Stimulated activated CD4-positive, alpha-beta T cell treated with anti-CD3 and anti-CD28 coated beads, Interleukin-4, amount 100 ng/mL, for 4 hours (primary cell): ENCODE measurements around the gene PADI2.

Experiments used
- DNase-seq, 2 experiments: peaks; one replicate each; pipeline ENCODE4 v3.0.0-alpha.2; 2020

The PADI2 gene

DNA sequence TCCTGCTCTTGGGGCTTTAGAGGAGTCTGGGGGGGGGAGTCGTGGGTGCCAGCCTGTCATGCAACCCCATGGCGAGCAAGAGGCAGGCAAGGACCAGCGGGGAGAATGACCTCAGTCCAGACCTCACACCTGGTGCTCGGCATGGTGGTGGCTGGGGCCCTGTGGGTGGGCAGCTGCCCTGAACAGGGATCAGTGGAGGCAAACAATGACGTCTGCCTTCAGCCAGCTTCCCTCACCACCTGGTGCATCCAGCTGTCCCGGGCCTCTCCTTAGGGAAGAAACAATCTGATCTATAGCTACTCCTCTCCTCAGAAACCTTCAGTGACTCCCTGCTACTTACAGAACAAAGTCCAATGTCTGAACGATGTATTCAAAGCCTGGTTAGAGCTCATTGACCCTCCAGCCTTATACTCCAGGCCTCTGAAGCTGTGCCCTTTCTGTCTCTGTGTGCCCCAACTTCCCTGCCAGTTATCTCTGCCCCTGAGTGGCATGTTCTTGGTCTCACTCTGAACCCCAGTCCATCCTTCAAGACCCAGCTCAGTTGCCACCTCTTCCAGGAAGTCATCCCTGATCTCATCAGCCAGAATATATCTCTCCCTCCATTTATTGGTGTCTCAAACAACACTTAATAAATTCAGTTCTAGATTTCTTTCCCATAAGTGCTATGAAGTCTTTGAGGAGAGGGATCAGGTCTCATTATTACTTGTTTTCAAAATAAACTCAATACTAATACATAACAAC is 6.6 kb downstream of the PADI2 start:
- DNase-seq, result no peak

DNA sequence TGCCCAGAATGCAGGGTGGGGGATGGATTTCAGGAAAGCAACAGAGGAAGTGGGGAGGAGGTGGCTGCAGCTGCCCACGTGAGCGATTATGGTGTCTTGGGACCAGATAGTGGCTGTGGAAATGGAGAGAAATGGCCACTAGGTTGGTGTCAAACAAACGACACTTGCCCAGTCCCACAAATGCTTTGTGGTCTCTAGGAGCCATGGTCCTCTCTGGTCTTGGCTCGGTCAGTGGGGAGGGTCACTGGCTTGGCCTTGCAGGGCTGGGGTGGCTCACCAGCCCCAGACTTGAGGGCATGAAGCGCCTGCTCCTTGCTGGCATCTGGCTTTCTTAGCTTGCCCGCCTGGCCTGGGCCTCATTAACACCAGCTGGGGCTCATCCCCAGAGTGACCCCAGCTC is 7.2 kb downstream of the PADI2 start:
- DNase-seq, result no peak

DNA sequence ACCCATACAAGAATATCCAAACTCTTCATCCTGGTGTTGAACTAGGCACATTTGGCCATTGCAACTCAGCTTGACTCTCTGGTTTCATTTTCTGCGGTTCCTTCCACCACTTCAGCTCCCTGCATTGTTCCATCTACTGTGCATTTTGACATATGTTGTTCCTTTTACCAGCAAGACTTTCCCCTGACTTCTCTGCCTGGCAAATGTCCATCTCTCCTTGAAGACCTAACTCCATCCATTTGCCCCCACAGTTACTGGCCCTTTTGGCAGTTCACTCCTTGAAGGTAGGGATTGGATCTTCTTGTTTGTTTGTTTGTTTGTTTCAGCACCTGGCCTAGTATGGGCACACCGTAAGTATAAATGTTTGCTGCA is 8.7 kb downstream of the PADI2 start:
- no peak for DNase-seq

DNA sequence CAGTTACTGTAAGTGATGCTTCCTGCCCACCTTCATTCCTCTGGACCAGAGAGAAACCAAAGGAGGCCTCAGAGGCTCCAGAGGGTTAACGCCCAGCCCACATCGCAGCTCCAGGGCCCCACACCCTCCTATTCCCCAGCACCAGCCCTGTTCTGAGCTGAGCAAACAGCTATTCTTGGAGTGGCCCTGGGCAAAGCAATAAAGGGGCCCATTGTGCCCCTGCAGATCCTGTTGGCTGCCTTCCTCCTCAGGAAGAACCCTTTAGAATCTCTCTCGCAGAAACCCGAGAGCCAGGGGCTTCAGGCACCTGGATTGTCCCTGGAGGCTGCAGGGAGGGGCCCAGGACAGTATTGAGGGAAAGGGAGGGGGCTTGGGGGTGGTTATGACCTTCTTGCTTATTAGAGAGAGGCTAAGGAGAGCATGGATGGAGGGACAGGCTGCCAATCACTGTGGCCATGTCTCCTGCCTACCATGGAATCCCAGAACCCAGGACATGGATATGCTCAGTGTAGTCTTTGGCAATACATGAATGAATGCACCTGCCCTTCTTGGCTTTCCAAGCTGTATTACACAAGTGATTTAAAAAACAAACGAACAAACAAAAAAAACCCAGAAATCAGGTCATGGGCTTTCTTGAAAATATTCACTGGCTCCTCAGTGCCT is 9.2 kb downstream of the PADI2 start:
- DNase-seq, result no peak

DNA sequence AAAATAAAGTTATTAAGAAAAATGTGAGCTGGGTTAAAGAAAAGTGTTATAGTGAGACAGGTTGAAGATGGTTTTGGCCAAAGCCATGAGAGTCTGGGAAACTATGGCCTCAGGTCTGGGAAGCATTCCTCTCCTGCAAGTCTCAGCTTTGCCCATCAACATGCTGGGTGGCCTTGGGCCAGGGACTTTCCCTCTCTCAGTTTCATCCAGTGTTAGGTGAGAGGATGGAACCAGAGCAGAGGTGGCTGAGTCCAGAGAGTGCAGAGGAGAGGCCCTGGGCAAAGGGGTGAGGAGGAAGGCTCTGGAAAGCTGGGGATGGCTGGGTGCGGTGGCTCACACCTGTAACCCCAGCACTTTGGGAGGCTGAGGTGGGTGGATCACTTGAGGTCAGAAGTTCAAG is 10.5 kb downstream of the PADI2 start:
- DNase-seq, result no peak

DNA sequence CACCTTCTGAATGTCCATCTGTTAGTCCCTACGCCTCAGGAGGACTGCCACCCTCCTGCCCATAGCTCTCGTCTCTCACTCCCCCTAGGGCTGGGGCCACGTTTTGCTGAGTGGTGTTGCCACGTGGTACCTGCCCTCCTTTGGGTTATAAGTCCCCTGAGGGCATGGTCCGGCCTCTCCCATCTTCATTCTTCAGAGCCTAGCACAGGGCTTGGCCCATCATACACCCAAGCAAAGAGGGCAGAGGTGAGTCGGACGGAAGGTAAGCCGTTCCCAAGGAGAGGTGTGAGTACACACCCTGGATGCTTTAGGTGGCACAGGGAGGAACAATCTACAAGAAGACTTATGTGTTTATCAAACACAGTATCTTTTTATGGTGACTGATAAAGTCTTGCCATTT is 10.9 kb downstream of the PADI2 start:
- no peak for DNase-seq

DNA sequence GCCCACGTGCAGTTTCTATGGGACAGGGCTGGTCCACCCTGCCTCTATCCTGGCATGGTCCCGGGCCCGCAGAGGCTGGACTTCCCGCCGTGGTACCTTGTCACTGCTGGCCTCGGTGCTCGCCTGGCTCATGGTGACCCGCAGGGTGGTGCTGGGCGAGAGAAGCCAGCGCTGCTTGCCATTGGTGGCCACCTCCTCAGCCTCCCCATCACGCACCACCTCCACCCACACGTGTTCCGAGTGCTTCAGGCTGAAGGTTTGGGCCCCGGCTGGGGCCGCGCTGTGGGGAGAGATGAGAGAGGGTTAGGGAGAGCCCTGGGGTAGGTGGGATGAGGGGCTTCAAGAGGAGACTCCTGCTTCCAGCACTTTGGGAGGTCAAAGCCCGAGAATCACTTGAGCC is 14.5 kb downstream of the PADI2 start:
- no peak for DNase-seq

DNA sequence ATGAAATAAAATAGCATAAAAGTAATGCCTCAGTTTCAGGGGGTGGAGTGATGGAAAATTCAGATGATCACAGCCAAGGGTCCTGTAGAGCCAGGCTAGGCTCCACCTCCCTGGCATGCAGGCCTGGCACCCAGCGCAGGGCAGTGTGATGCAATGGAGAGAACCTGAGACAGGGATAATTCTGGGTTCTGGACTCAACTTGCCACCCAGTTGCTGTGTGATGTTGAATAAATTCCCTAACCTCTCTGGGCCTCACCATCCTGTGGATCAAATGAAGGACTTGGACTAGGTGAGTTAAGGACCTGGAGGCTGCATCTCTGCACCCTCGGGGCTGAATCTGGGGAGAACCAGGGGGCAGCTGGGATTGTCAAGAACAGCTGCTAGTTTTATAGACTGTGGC is 17.0 kb downstream of the PADI2 start:
- DNase-seq, result no peak

DNA sequence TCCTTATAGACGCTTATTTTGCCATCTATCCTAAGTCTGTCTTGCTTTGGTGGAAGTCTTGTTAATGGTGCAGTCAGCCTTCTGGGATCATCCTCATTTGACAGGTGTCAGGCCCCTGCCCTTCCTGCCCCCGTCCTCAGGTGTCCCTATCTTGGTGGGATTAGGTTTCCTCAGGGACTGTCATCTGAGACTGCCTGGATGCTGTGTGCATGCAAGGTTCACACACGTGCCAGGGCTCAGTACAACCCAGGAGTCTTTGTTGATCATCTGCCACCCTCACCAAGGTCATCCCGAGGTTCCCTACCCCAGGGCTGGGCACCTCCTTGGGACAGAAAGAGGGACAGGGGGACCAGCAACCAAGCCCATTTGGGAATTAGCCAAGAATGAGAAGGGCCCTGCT is 18.0 kb downstream of the PADI2 start:
- no peak for DNase-seq

DNA sequence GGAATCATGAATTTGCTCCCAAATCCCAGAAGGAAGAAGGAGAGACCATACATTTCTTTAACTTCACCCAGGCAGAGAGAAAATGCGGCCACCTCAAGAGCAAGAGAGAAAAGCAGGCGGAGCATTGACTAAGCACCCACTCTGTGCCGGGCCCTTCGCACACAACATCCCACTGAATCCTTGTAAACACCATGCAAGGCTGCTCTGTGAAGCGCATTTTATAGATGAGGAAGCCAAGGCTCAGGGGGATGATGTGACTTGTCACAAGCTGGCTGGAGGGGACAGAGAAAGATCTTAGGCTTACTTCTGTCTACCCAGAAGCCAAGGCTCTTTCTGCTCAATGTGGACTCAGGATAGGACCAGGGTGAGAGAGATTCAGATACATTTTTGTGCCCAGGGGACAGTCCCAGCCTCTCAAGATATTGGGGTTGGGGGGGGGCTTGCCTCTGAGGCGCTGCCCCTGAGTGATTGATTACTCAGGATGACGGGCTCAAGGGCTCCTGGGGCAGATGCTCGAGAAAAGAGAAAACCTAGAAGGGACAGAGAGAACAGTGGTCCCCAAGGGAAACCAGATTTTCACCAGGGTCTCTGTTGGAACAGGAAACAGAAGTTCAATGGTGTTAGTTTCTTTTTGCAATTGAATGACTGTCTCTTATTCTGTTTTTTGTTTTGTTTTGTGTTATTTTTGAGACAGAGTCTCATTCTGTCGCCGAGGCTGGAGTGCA is 19.5 kb downstream of the PADI2 start:
- no peak for DNase-seq

DNA sequence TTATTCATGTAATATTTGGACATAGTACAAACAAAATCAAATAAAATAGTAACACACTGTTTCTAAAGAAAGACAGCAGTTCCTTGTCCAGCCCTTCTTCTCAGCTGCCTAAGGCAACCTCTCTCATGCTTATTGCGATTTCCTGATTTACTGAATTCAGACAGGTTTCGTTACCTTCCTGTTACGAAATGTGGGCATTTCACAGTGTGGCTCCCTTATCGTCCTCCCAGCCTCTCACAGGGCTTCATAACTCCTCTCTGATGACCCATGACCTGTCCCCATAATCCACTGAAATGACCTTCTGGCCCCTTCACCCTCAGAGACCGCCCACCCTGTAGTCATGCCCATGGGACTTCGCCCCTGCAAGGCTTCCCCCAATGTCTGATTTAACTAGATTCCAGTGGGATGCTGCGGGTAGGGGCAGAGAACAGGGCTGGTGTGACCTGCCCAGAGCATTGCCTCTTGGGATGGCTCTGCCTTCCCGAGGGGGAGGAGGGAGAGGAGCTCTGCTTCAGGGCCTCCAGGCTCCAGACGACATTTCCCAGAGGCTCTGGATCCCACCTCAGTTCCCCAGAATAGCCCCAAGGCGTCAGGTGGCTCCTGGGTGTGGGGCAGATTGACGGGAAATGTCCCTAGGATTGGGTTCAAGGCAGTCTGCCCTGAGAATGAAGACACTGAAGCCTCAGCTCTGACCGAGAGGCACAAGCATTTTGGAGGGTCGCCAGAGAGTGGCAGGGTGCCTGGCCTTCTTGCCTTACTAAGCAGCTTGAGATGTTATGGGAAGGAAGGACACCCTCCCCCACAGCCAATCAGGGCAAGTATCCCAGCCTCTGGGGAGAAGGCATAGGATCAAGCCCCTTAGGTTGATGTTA is 20.6 kb downstream of the PADI2 start:
- no peak for DNase-seq

DNA sequence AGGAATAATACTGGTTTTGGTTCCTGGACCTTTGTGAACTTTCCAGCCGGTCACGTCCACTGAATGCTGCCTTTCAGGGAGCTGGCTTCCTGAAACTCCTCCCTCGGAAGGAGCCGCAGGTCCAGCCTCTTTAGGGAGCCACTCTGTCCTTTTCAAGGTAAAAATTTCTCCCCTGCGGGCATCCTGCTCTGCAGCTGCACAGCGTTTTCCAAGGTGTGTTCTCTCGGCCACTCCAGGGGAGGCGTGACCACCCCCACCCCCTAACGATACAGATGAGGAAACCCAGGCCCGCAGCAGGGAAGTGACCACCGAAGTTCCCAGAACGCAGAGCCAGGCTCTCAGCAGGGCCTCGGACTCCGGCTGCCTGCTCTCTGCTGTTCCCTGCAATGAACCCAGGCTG is 21.5 kb downstream of the PADI2 start:
- DNase-seq, result no peak

DNA sequence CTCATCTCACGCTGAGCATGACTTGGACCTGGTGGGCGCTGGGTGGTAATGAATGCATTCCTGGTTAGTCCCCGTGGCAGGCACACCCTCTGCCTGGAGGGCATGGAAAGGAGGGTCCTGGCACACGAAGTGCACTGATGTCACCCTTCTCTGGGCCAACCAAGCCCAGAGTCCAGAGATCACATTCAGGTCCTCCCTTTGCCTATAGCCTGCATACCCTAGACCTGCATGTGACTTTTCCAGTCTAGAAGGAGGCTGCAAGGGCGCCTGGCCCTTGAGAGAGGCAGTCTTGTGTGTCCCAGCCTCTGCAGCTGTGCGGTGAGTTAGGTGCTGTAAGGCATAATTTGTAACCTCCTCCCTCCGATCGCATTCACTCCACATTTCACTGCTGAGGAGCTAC is 22.1 kb downstream of the PADI2 start:
- DNase-seq, result no peak

DNA sequence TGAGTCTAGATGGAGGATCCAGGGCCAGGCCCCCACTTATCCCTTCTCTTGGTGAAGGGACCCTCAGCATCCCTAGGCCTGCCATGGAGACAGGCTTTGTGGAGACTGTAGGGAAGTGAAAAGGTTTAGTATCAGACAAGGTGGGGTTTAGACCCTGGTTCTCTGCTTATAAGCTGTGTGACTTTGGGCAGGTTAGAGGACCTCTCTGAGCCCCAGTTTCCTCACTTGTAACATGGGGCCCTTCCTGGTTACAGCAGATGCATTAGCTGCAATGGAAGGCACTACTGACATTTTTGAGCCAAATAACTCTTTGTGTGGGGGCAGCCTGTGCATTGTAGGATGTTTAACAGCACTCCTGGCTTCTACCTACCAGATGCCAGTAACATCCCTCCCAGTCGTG is 22.7 kb downstream of the PADI2 start:
- DNase-seq, result no peak

DNA sequence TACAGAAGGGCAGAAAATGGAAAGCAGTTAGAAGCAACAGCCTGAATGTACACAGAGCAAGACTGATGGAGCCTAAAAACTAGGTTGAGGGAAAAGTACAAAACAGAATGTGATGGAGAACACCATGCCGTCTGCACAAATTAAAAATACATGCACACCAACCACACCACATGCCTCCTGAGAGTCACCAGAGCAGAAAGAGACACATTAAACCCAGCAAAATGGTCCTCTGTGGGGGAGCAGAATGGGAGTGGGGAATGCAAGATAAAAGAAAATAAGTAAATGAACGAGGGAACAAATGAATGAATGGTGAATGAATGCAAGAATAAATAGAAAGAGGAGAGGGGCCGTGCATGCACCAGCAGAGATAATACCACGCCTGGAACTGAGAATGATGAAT is 24.1 kb downstream of the PADI2 start:
- DNase-seq, result no peak

DNA sequence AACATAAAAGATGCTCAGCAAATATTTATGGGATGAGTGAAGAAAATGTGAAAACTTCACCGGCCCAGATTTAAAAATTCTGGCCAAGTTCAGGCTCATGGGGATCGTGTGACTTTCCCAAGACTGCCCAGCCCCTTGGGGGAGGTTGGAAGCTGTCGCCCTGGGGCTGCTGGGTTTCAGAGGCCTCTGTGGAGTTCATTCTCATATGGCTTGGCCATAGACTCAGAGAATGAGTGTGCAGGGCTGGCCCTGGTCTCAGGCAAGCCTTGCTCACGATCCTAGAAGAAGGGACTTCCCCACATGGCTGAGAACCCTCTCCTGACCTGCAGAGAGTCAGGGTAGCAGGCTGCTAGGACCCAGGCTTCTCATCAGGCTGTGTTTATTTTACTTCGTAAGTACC is 24.6 kb downstream of the PADI2 start:
- no peak for DNase-seq

DNA sequence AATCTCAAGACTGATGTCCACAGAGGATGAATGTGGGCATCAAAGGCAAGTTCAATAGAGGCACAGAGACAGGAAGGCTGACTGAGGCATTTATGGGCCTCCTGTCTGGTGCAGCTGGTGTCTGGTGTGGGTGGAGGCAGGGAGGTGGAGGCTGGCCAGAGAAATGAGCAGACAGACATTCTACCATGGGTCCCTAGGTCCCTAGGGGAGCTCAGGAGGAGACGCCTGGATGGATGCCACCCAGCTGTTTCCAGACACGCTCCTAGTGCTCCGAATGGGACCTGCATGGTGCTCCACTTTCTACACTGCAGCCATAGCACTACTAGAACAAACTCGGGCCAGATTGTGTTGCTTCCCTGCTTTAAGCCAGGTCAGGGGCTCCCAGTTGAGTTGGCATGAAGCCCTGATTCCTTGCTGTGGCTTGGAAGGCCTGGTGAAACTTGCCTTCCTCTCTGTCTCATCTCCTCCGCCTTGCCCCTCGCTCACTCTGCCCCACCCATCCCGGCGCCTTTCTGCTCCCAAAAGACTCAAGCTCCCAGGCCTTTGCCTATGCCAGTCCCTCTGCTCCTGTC is 25.3 kb downstream of the PADI2 start:
- no peak for DNase-seq

DNA sequence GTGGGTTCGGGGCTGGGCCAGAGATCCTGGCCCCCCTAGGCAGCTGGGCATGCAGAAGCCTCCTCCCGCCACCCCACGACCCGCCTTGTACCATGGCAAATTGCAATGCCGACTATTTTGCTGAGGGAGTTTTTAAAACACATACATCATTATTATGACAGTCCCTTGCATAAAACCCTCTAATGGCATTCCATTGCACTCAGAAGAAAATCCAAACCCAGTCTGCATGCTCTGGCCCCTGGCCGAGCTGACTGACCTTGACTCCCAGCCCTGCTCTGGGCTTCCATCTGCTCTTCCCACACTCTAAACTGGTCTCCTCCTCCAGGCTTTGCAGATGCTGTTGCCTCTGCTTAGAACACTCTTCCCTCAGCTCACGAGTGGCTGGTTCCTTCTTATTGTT is 28.0 kb downstream of the PADI2 start:
- DNase-seq, result no peak

DNA sequence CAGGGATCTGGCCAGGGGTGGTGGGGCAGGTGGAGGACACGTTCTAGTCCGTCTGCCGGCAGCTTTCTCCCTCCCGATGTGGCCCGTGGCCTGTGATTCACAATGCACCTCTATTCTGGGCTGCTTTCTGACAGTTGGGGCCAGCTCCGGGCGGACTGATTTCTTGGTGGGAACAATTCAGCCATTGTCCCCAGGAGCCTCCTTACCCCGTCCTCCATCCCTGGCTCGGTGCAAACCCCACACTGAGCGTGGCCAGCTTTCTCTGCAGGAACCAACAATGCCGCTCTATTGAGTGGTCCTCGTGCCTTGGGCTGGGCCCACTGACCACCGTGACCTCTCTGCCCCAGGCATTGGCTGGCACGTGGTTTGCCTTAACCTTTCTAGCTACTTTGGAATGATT is 29.7 kb downstream of the PADI2 start:
- no peak for DNase-seq

DNA sequence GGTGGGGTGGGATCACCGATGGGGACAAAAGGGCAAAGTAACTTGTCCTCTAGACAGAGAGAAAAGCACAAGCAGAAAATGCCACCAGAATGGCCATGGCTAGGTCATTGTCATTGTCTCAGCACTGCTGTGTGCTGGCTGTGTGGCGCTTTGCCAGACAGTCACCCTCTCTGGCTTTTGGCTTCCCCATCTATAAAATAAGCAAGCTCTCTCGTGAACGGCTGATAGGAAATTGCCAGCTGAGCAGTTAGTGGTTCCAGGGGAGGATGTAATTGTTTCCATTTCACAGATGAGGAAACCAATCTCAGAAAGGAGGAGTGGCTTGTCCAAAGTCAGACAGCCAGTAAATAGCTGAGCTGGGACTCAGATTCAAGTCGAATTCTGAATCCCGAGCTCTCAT is 32.5 kb downstream of the PADI2 start:
- DNase-seq, result no peak

DNA sequence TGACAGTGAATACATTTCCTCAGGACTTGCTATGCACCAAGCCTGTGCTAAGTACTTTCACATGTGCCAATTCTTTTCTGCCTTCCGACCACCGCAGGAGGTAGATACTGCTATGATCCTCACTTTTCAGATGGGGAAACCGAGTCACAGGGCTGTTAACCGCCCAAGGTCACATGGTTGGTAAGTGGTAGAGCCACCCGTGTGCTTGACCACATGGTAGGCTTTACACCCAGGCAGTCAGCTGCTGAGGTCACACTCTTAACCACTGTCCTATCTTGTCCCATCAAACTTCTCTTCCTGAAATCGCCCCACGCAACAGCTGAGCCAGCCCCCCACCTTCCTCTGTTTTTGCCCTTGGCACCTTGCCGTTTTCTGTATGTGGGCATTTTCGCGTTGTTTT is 34.5 kb downstream of the PADI2 start:
- no peak for DNase-seq

DNA sequence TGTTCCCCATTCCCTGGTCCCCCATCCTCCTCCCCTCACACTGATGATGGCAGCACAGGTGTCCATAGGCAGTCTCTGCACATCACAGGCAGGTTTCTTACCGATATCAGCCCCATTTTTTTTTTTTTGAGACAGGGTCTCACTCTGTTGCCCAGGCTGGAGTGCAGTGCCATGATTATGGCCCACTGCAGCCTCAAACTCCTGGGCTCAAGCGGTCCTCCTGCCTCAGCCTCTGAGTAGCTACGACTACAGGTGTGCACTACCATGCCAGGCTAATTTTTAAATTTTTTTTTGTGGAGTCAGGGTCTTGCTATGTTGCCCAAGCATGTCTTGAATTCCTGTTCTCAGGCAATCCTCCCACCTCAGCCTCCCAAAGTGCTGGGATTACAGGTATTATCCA is 36.5 kb downstream of the PADI2 start:
- no peak for DNase-seq

DNA sequence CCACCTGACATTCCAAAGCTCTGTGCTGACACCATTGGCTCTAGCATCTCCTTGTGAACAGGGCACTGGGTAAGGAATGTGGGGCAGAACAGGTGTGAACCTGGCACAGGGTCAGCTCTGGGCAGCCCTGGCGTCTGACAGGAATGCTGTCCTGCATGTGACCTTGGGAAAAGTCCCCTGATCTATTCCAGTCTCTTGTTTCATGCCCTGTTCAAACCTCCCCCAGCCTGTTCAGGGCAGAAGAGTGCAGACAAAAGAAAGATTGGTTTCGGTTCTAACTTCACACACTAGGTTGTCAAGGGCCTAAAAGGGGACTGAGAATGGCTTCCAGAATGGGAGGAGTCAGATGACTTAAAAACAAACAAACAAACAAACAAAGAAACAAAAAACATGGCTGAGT is 37.8 kb downstream of the PADI2 start:
- no peak for DNase-seq
